ENCODE measurements around the gene CNTN2. TPM values are rescaled to one million over a fixed set of nuclear protein-coding genes. Genes with fewer than 3 reads are reported as not detected.
A peak's percentile ranks its signal among the peaks of the same experiment; 100 is the strongest.

CNTN2 gene
- total and polyA plus RNA-seq, 2 of the 4 experiments (the other 2 are of a cell fraction), result not detected

GRCh38 chr1:205077158-205077933, 34.3 kb downstream of the CNTN2 start:
- H2BK20ac ChIP-seq (ENCODE audit: low read depth, low read length), result no peak overlapping the region
- no TSS peak for BruUV-seq (replicated peaks)
- no peak overlapping the region for H3K4me3 ChIP-seq (ENCODE audit: insufficient read depth, low read depth, low read length)
- TF ChIP-seq CTCF (conservative IDR thresholded peaks at IDR 0.05; ENCODE audit: low read depth, low read length), result no peak
- TF ChIP-seq POLR2A (IDR thresholded peaks at IDR 0.05; ENCODE audit: low read depth, low read length), result no peak
- TF ChIP-seq RAD21 (IDR thresholded peaks at IDR 0.05; ENCODE audit: low read length), result no peak
- no peak for TF ChIP-seq RCOR1 (IDR thresholded peaks at IDR 0.05; ENCODE audit: insufficient replicate concordance, low read length)
- no peak for TF ChIP-seq SMC3 (IDR thresholded peaks at IDR 0.05; ENCODE audit: low read depth, low read length)
- no peak for TF ChIP-seq MAFK (IDR thresholded peaks at IDR 0.05; ENCODE audit: low read depth, low read length)
- TF ChIP-seq NFE2L2 (IDR thresholded peaks at IDR 0.05; ENCODE audit: low read depth, low read length), result no peak
- no peak for TF ChIP-seq BHLHE40 (IDR thresholded peaks at IDR 0.05; ENCODE audit: low read depth, low read length)
- no peak for TF ChIP-seq ELK1 (IDR thresholded peaks at IDR 0.05; ENCODE audit: borderline replicate concordance, low read depth, low read length)
- TF ChIP-seq CHD1 (IDR thresholded peaks at IDR 0.05; ENCODE audit: low read depth, low read length), result no peak
- no peak for TF ChIP-seq MAZ (IDR thresholded peaks at IDR 0.05; ENCODE audit: borderline replicate concordance, low read depth, low read length)
- TF ChIP-seq RFX5 (IDR thresholded peaks at IDR 0.05; ENCODE audit: low read depth, low read length), result no peak
- no peak for TF ChIP-seq MXI1 (IDR thresholded peaks at IDR 0.05; ENCODE audit: borderline replicate concordance, low read depth, low read length)
- no peak for TF ChIP-seq USF2 (IDR thresholded peaks at IDR 0.05; ENCODE audit: low read depth, low read length)
- TF ChIP-seq FOS (IDR thresholded peaks at IDR 0.05; ENCODE audit: low read depth, low read length), result no peak
- no peak overlapping the region for H3K56ac ChIP-seq (ENCODE audit: extremely low read depth, insufficient read depth, low read length)
- H4K20me1 ChIP-seq (ENCODE audit: insufficient read depth, low read length), result no peaks in the 10 kb centered on the region
- H3K4ac ChIP-seq (ENCODE audit: low read depth, low read length), result no peak overlapping the region
- no CpG with 5 or more reads among the region's 7 CpGs for WGBS, 2 experiments (ENCODE audit: extremely low coverage in 2 of 2, insufficient read length in 1 of 2)
- dilution Hi-C loops (cut with HindIII; ENCODE audit: low sequenced_read_pairs, unreplicated experiment), result no loop called here
- DNase-seq (no peak), ATAC-seq (ENCODE audit: low read depth) (peak; percentile 63)
- H4K8ac ChIP-seq (ENCODE audit: low read depth in 2 of 2, low read length in 2 of 2), result no peak overlapping the region
- H3K79me1 ChIP-seq (ENCODE audit: low read depth in 1 of 2, low read length in 2 of 2), result no peaks in the 10 kb centered on the region; a peak in 1 of 4 replicates
- no peak overlapping the region for H3K14ac ChIP-seq (replicated peaks; ENCODE audit: low read depth, low read length)
- no peak overlapping the region for H3K23ac ChIP-seq (ENCODE audit: low read depth, low read length)
- H3K18ac ChIP-seq (ENCODE audit: low read depth, low read length), result no peak overlapping the region
- no peaks in the 10 kb centered on the region for H3K27me3 ChIP-seq (ENCODE audit: control insufficient read depth, insufficient read depth, low read length)
- no peaks in the 10 kb centered on the region for H3K36me3 ChIP-seq (ENCODE audit: control insufficient read depth, insufficient read depth, low read length)
- no peak overlapping the region for H2AK5ac ChIP-seq (ENCODE audit: low read depth, low read length)
- no peak overlapping the region for H3K27ac ChIP-seq (ENCODE audit: insufficient read depth, low read length)
- H2BK5ac ChIP-seq (ENCODE audit: low read depth, low read length, poor library complexity, severe bottlenecking), result no peak overlapping the region
- in situ Hi-C loops (cut with MboI; ENCODE audit: low sequenced_read_pairs), result no loop called here
- no peak overlapping the region for H2BK15ac ChIP-seq (ENCODE audit: low read depth, low read length)
- intact Hi-C loops (cut with micrococcal nuclease), result no loop called here
- H3K9me1 ChIP-seq (ENCODE audit: insufficient read depth, low read length), result no peaks in the 10 kb centered on the region; the same call in 1 of the 2 replicates
- no peak overlapping the region for H3K9ac ChIP-seq (ENCODE audit: low read depth, low read length)
- no peak overlapping the region for H3K4me2 ChIP-seq (ENCODE audit: low read depth, low read length)
- no peak overlapping the region for H4K5ac ChIP-seq (ENCODE audit: low read depth, low read length)
- H2AK9ac ChIP-seq (replicated peaks; ENCODE audit: low read depth, low read length, poor library complexity), result no peak overlapping the region
- H2BK120ac ChIP-seq (ENCODE audit: low read depth, low read length), result no peak overlapping the region
- ChIA-PET POLR2A (ENCODE audit: unreplicated experiment) (no interaction called here), CTCF (no interaction called here)
- no peak overlapping the region for H4K91ac ChIP-seq (ENCODE audit: insufficient read depth, low read depth, low read length)
- H3K4me1 ChIP-seq (ENCODE audit: control insufficient read depth, insufficient read depth, low read length), result no peaks in the 10 kb centered on the region; the same call in 1 of the 2 replicates
- no peaks in the 10 kb centered on the region for H3K9me3 ChIP-seq (ENCODE audit: control insufficient read depth, insufficient read depth, low read length)
- no peak overlapping the region for H2AFZ ChIP-seq (replicated peaks; ENCODE audit: low read length, poor library complexity)
